SU-DHL-6 (cell line): ENCODE measurements around the gene OR8B8.

ENCODE experiments used
- H2AFZ ChIP-seq: fragments of 200-600 bp; sonication (generic); 2 replicates; pipeline ENCODE4 v1.6.1; 2014; ENCODE audit warnings: low read depth, mild to moderate bottlenecking, moderate library complexity, mixed read lengths, antibody characterized with exemption, low read length; ENCODE audit not compliant: severe bottlenecking
- H3F3A ChIP-seq: fragments of 200-600 bp; shearing (Covaris generic); 2 replicates; pipeline ENCODE4 v1.6.0; 2016; ENCODE audit warnings: antibody characterized with exemption, mild to moderate bottlenecking; ENCODE audit not compliant: insufficient read depth
- H3K27ac ChIP-seq: fragments of 200-600 bp; sonication (generic); 2 replicates; pipeline ENCODE4 v1.5.1; 2016; ENCODE audit warnings: low read depth, mild to moderate bottlenecking, low read length, moderate library complexity, mixed read lengths
- H3K27me3 ChIP-seq: fragments of 200-600 bp; sonication (generic), shearing (Covaris generic); 2 replicates; pipeline ENCODE4 v1.6.0; 2014; ENCODE audit warnings: mild to moderate bottlenecking, low read length
- H3K36me3 ChIP-seq: fragments of 200-600 bp; sonication (generic); 2 replicates; pipeline ENCODE4 v1.6.1; 2014; ENCODE audit warnings: mild to moderate bottlenecking, low read length, mixed read lengths
- H3K4me2 ChIP-seq: fragments of 300-600, 200-600 bp; shearing (Covaris generic), sonication (generic); 2 replicates; pipeline ENCODE4 v1.6.0; 2014; ENCODE audit warnings: low read length, low read depth, mild to moderate bottlenecking; ENCODE audit not compliant: poor library complexity, severe bottlenecking
- H3K4me3 ChIP-seq: fragments of 200-600 bp; sonication (generic); 2 replicates; pipeline ENCODE4 v1.5.1; 2014; ENCODE audit warnings: antibody characterized with exemption, low read length, mild to moderate bottlenecking, mixed read lengths; ENCODE audit not compliant: insufficient read depth, poor library complexity, severe bottlenecking
- H3K79me2 ChIP-seq: fragments of 200-600 bp; sonication (generic); 2 replicates; pipeline ENCODE4 v1.6.1; 2014; ENCODE audit warnings: mild to moderate bottlenecking, low read length, moderate library complexity; ENCODE audit not compliant: insufficient read depth
- H3K9ac ChIP-seq: fragments of 200-600 bp; sonication (generic); 2 replicates; pipeline ENCODE4 v1.7.0; 2014; ENCODE audit warnings: mild to moderate bottlenecking, low read length
- H3K9me2 ChIP-seq: fragments of 200-600 bp; sonication (generic); replicated peaks from 2 replicates; pipeline ENCODE4 v1.6.1; 2014; ENCODE audit warnings: low read length; ENCODE audit not compliant: insufficient read depth
- H3K9me3 ChIP-seq: fragments of 200-600 bp; sonication (generic); 2 replicates; pipeline ENCODE4 v1.6.1; 2014; ENCODE audit warnings: low read length, mixed read lengths; ENCODE audit not compliant: insufficient read depth
- H4K20me1 ChIP-seq: fragments of 200-600 bp; sonication (generic); 2 replicates; pipeline ENCODE4 v1.6.1; 2014; ENCODE audit warnings: low read depth, mild to moderate bottlenecking, antibody characterized with exemption, low read length, moderate library complexity, mixed read lengths
- CTCF ChIP-seq: fragments of 200-600 bp; sonication (generic); IDR thresholded peaks from one replicate; pipeline ENCODE4 v1.5.1; 2017; ENCODE audit warnings: antibody characterized with exemption, mild to moderate bottlenecking, low read length, moderate library complexity; ENCODE audit not compliant: insufficient read depth, poor library complexity, severe bottlenecking
- EZH2phosphoT487 ChIP-seq: fragments of 200-600 bp; sonication (generic), shearing (Covaris generic); conservative IDR thresholded peaks from 2 replicates; pipeline ENCODE4 v1.6.1; 2018; ENCODE audit warnings: mild to moderate bottlenecking, antibody characterized with exemption, low read length, moderate library complexity, mixed read lengths

Gene OR8B8

GRCh38 chr11:124429599-124429998 lies 15.9 kb downstream of the OR8B8 start:
- Histone ChIP-seq H3K27ac (no peak overlapping the region), H4K20me1 (no peaks in the 10 kb centered on the region), H3K4me3 (no peak overlapping the region), H3K36me3 (no peaks in the 10 kb centered on the region), H3F3A (no peaks in the 10 kb centered on the region), H3K27me3 (no peaks in the 10 kb centered on the region), H2AFZ (no peak overlapping the region), H3K9me3 (no peaks in the 10 kb centered on the region), H3K79me2 (no peaks in the 10 kb centered on the region), H3K4me2 (no peak overlapping the region), H3K9ac (no peak overlapping the region), H3K9me2 (no peaks in the 10 kb centered on the region)
- TF ChIP-seq CTCF: no peak
- TF ChIP-seq EZH2phosphoT487: no peak

- H2AFZ ChIP-seq: no peak within 1 kb of the TSS
- H3K27me3 ChIP-seq: no peaks in the 10 kb centered on the region
- H3K4me3 ChIP-seq: no peak within 1 kb of the TSS
- no peak for TF ChIP-seq EZH2phosphoT487
- TF ChIP-seq CTCF: no peak
- no peak within 1 kb of the TSS for H3K27ac ChIP-seq
- H3K9me3 ChIP-seq: no peaks in the 10 kb centered on the region
- no peaks in the 10 kb centered on the region for H3F3A ChIP-seq
- H3K9ac ChIP-seq: no peak within 1 kb of the TSS
- H3K9me2 ChIP-seq: no peaks in the 10 kb centered on the region
- no peaks in the 10 kb centered on the region for H3K36me3 ChIP-seq
- H3K79me2 ChIP-seq: no peaks in the 10 kb centered on the region
- no peak within 1 kb of the TSS for H3K4me2 ChIP-seq
- H4K20me1 ChIP-seq: no peaks in the 10 kb centered on the region
These were observed 21.0 kb downstream of the OR8B8 start, which contains the start of gene OR8B4 for GRCh38 chr11:124424384-124424921. TSS of gene OR8B4 (minus strand) at chr11:124424871. CDS start at chr11:124424871, 0 bp downstream.

- no peak for TF ChIP-seq EZH2phosphoT487
- no peak for TF ChIP-seq CTCF
- no peaks in the 10 kb centered on the region for H4K20me1 ChIP-seq
- no peaks in the 10 kb centered on the region for H3F3A ChIP-seq
- H3K9ac ChIP-seq: no peak overlapping the region
- no peaks in the 10 kb centered on the region for H3K9me3 ChIP-seq
- no peak overlapping the region for H3K4me2 ChIP-seq
- no peak overlapping the region for H3K4me3 ChIP-seq
- no peak overlapping the region for H3K27ac ChIP-seq
- H3K79me2 ChIP-seq: no peaks in the 10 kb centered on the region
- H3K36me3 ChIP-seq: no peaks in the 10 kb centered on the region
- H3K9me2 ChIP-seq: no peaks in the 10 kb centered on the region
- H3K27me3 ChIP-seq: no peaks in the 10 kb centered on the region
- H2AFZ ChIP-seq: no peak overlapping the region
These were observed 24.5 kb downstream of the OR8B8 start for GRCh38 chr11:124421043-124421442.
